ENCODE results near the gene ZNF160. TPM values are rescaled to one million over a fixed set of nuclear protein-coding genes. Genes with fewer than 3 reads are reported as not detected.
A peak's percentile ranks its signal among the peaks of the same experiment; 100 is the strongest.

The ZNF160 gene
- polyA plus RNA-seq, result 10 to 100 TPM in 1 of 2 donors, 1 to 10 TPM in 1; 7.6 to 18.2 TPM

DNA sequence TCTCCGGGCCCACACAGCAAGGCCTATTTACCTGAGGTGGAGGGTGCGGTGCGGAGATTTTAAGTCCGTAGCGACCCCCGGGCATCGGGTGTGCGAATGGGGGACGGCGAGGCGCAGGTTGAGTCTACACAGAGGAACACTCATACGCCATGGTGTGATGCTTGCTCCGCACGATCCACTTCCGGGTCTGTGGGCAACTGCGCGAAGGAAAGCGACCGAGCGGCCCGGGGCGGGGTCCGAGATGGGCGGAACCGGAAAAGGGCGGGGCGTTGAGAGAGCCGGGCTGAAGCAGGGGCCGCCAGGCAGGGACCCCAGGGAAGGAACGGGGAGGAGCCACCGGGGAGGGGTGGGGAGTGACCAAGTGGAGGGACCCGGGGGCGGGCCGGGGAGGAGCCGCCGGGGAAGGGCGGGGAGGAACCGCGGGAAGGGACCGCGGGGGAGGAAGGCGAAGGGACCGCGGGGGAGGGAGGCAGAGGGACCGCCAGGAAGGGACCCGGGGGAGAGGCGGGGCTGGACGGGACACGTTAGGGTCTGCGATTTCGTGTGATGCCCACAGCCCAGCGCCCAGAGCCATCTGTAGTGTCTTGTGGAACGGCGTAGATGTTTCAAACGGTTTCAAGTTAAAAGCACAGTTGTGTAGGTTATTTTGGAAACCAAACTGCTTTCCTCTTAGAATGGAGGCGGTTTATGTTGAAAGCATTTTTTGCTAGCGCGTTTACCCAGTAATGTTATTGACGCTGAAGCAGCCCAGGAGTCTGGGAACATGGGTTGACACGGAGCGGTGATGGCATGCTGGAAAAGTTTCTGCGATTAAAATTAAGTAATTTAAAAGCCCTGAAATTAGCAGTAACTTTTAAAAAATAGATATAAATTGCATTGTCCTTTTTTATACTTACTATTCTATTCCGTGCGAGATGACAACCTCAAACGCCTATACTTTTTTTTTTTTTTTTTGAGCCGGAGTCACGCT is at the start of gene ZNF160:
Gene ZNF160 (minus strand): TSS at position 189 of the 970 bp plus-strand sequence. CDS start 17,146 bp downstream, outside the sequence.
- Histone ChIP-seq H3K4me3 (ENCODE audit: low read depth in 1 of 2, low read length in 2 of 2) (peak within 1 kb of the TSS; percentile 86 to 90), H3K27ac (ENCODE audit: low read depth in 2 of 2, low read length in 1 of 2) (peak within 1 kb of the TSS; percentile 90 to 98), H3K36me3 (ENCODE audit: control insufficient read depth in 2 of 2, insufficient read depth in 2 of 2, low read length in 1 of 2) (peaks cover 0 to 4% of the 10 kb centered on the region in 2 donors), H3K27me3 (ENCODE audit: control insufficient read depth in 1 of 2, insufficient read depth in 2 of 2, low read length in 2 of 2) (no peaks in the 10 kb centered on the region), H3K9me3 (ENCODE audit: control insufficient read depth in 2 of 2, insufficient read depth in 1 of 2, low read depth in 1 of 2, low read length in 1 of 2) (peaks cover 1 to 3% of the 10 kb centered on the region in 2 donors), H3K4me1 (ENCODE audit: control insufficient read depth in 2 of 2, insufficient read depth in 2 of 2, low read length in 1 of 2) (peaks cover 0 to 3% of the 10 kb centered on the region in 2 donors)
- WGBS, 2 donors, result 2% methylated on average over 66 to 67 of the region's 67 CpGs

DNA sequence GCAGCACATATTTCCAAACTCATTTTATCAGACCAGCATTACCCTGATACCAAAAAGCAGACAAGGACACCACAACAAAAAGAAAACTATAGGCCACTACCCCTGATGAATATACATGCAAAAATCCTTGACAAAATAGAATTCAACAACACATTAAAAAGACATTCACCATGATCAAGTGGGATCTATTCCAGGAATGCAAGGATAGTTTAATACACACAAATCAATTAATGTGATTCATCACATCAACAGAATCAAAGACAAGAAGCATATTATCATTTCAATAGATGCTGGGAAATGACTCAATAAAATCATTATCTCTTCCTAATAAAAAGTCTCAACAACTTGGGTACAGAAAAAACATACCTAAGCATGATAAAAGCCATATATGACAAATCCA is 44.4 kb upstream of the ZNF160 start:
- peaks cover 5 to 28% of the 10 kb centered on the region in 2 donors for H3K9me3 ChIP-seq (ENCODE audit: control insufficient read depth in 2 of 2, insufficient read depth in 1 of 2, low read depth in 1 of 2, low read length in 1 of 2)

GRCh38 chr19:53140351-53140750 is 37.1 kb upstream of the ZNF160 start:
- H3K36me3 ChIP-seq (ENCODE audit: control insufficient read depth in 2 of 2, insufficient read depth in 2 of 2, low read length in 1 of 2), result peaks cover 1 to 4% of the 10 kb centered on the region in 2 donors
- no peak overlapping the region for H3K4me3 ChIP-seq (ENCODE audit: low read depth in 1 of 2, low read length in 2 of 2)
- H3K27me3 ChIP-seq (ENCODE audit: control insufficient read depth in 1 of 2, insufficient read depth in 2 of 2, low read length in 2 of 2), result no peaks in the 10 kb centered on the region
- no peak overlapping the region for H3K27ac ChIP-seq (ENCODE audit: low read depth in 2 of 2, low read length in 1 of 2)
- H3K4me1 ChIP-seq (ENCODE audit: control insufficient read depth in 2 of 2, insufficient read depth in 2 of 2, low read length in 1 of 2), result no peaks in the 10 kb centered on the region
- 93 to 95% methylated on average over 4 of the region's 4 CpGs for whole genome bisulfite sequencing, 2 donors
- H3K9me3 ChIP-seq (ENCODE audit: control insufficient read depth in 2 of 2, insufficient read depth in 1 of 2, low read depth in 1 of 2, low read length in 1 of 2), result peaks cover 11 to 12% of the 10 kb centered on the region in 2 donors

More for the DNA sequence above, 44.4 kb upstream of the ZNF160 start:
- no peaks in the 10 kb centered on the region for H3K27me3 ChIP-seq (ENCODE audit: control insufficient read depth in 1 of 2, insufficient read depth in 2 of 2, low read length in 2 of 2)
- peaks cover 3 to 9% of the 10 kb centered on the region in 2 donors for H3K36me3 ChIP-seq (ENCODE audit: control insufficient read depth in 2 of 2, insufficient read depth in 2 of 2, low read length in 1 of 2)
- no peaks in the 10 kb centered on the region for H3K4me1 ChIP-seq (ENCODE audit: control insufficient read depth in 2 of 2, insufficient read depth in 2 of 2, low read length in 1 of 2)
- H3K27ac ChIP-seq (ENCODE audit: low read depth in 2 of 2, low read length in 1 of 2), result no peak overlapping the region
- no peak overlapping the region for H3K4me3 ChIP-seq (ENCODE audit: low read depth in 1 of 2, low read length in 2 of 2)

GRCh38 chr19:53136432-53136831 is 33.2 kb upstream of the ZNF160 start:
- H3K4me1 ChIP-seq (ENCODE audit: control insufficient read depth in 2 of 2, insufficient read depth in 2 of 2, low read length in 1 of 2), result peaks cover 0 to 3% of the 10 kb centered on the region in 2 donors
- no peak overlapping the region for H3K27ac ChIP-seq (ENCODE audit: low read depth in 2 of 2, low read length in 1 of 2)
- H3K36me3 ChIP-seq (ENCODE audit: control insufficient read depth in 2 of 2, insufficient read depth in 2 of 2, low read length in 1 of 2), result peaks cover 0 to 2% of the 10 kb centered on the region in 2 donors
- H3K9me3 ChIP-seq (ENCODE audit: control insufficient read depth in 2 of 2, insufficient read depth in 1 of 2, low read depth in 1 of 2, low read length in 1 of 2), result peaks cover 9 to 10% of the 10 kb centered on the region in 2 donors
- no peak overlapping the region for H3K4me3 ChIP-seq (ENCODE audit: low read depth in 1 of 2, low read length in 2 of 2)
- no peaks in the 10 kb centered on the region for H3K27me3 ChIP-seq (ENCODE audit: control insufficient read depth in 1 of 2, insufficient read depth in 2 of 2, low read length in 2 of 2)
- 86 to 87% methylated on average over 3 of the region's 3 CpGs for WGBS, 2 donors

GRCh38 chr19:53132141-53132991 is 29.1 kb upstream of the ZNF160 start, which contains the start of gene ZNF415:
TSS of gene ZNF415 (minus strand) at chr19:53132910. CDS start at chr19:53122676, 10,234 bp downstream.
- no peaks in the 10 kb centered on the region for H3K27me3 ChIP-seq (ENCODE audit: control insufficient read depth in 1 of 2, insufficient read depth in 2 of 2, low read length in 2 of 2)
- peak within 1 kb of the TSS; percentile 68 to 71 for H3K4me3 ChIP-seq (ENCODE audit: low read depth in 1 of 2, low read length in 2 of 2)
- peak within 1 kb of the TSS; percentile 75 to 78 for H3K27ac ChIP-seq (ENCODE audit: low read depth in 2 of 2, low read length in 1 of 2)
- 3% methylated on average over 51 of the region's 51 CpGs for WGBS, 2 donors
- H3K36me3 ChIP-seq (ENCODE audit: control insufficient read depth in 2 of 2, insufficient read depth in 2 of 2, low read length in 1 of 2), result no peaks in the 10 kb centered on the region
- peaks cover 0 to 3% of the 10 kb centered on the region in 2 donors for H3K4me1 ChIP-seq (ENCODE audit: control insufficient read depth in 2 of 2, insufficient read depth in 2 of 2, low read length in 1 of 2)
- peaks cover 0 to 6% of the 10 kb centered on the region in 2 donors for H3K9me3 ChIP-seq (ENCODE audit: control insufficient read depth in 2 of 2, insufficient read depth in 1 of 2, low read depth in 1 of 2, low read length in 1 of 2)

- Histone ChIP-seq H3K27ac (ENCODE audit: low read depth in 2 of 2, low read length in 1 of 2) (no peak overlapping the region), H3K4me1 (ENCODE audit: control insufficient read depth in 2 of 2, insufficient read depth in 2 of 2, low read length in 1 of 2) (peaks cover 0 to 3% of the 10 kb centered on the region in 2 donors), H3K27me3 (ENCODE audit: control insufficient read depth in 1 of 2, insufficient read depth in 2 of 2, low read length in 2 of 2) (no peaks in the 10 kb centered on the region), H3K4me3 (ENCODE audit: low read depth in 1 of 2, low read length in 2 of 2) (peak overlapping the region in 1 of 2 donors; percentile 68), H3K9me3 (ENCODE audit: control insufficient read depth in 2 of 2, insufficient read depth in 1 of 2, low read depth in 1 of 2, low read length in 1 of 2) (peaks cover 0 to 4% of the 10 kb centered on the region in 2 donors), H3K36me3 (ENCODE audit: control insufficient read depth in 2 of 2, insufficient read depth in 2 of 2, low read length in 1 of 2) (no peaks in the 10 kb centered on the region)
- whole genome bisulfite sequencing, 2 donors, result 30 to 41% methylated on average over 6 of the region's 6 CpGs
These were observed 28.5 kb upstream of the ZNF160 start for GRCh38 chr19:53131727-53132126.

- peaks cover 0 to 4% of the 10 kb centered on the region in 2 donors for H3K9me3 ChIP-seq (ENCODE audit: control insufficient read depth in 2 of 2, insufficient read depth in 1 of 2, low read depth in 1 of 2, low read length in 1 of 2)
- H3K27me3 ChIP-seq (ENCODE audit: control insufficient read depth in 1 of 2, insufficient read depth in 2 of 2, low read length in 2 of 2), result no peaks in the 10 kb centered on the region
- H3K27ac ChIP-seq (ENCODE audit: low read depth in 2 of 2, low read length in 1 of 2), result no peak overlapping the region
- no peaks in the 10 kb centered on the region for H3K36me3 ChIP-seq (ENCODE audit: control insufficient read depth in 2 of 2, insufficient read depth in 2 of 2, low read length in 1 of 2)
- WGBS, 2 donors, result 94 to 96% methylated on average over 3 to 4 of the region's 4 CpGs
- H3K4me3 ChIP-seq (ENCODE audit: low read depth in 1 of 2, low read length in 2 of 2), result no peak overlapping the region
- peaks cover 0 to 3% of the 10 kb centered on the region in 2 donors for H3K4me1 ChIP-seq (ENCODE audit: control insufficient read depth in 2 of 2, insufficient read depth in 2 of 2, low read length in 1 of 2)
These were observed 27.9 kb upstream of the ZNF160 start for GRCh38 chr19:53131085-53131590.

- WGBS, 2 donors, result 79 to 82% methylated on average over 7 of the region's 7 CpGs
- no peaks in the 10 kb centered on the region for H3K27me3 ChIP-seq (ENCODE audit: control insufficient read depth in 1 of 2, insufficient read depth in 2 of 2, low read length in 2 of 2)
- H3K4me1 ChIP-seq (ENCODE audit: control insufficient read depth in 2 of 2, insufficient read depth in 2 of 2, low read length in 1 of 2), result peaks cover 0 to 3% of the 10 kb centered on the region in 2 donors
- no peaks in the 10 kb centered on the region for H3K36me3 ChIP-seq (ENCODE audit: control insufficient read depth in 2 of 2, insufficient read depth in 2 of 2, low read length in 1 of 2)
- no peak overlapping the region for H3K27ac ChIP-seq (ENCODE audit: low read depth in 2 of 2, low read length in 1 of 2)
- H3K9me3 ChIP-seq (ENCODE audit: control insufficient read depth in 2 of 2, insufficient read depth in 1 of 2, low read depth in 1 of 2, low read length in 1 of 2), result peaks cover 0 to 4% of the 10 kb centered on the region in 2 donors
- no peak overlapping the region for H3K4me3 ChIP-seq (ENCODE audit: low read depth in 1 of 2, low read length in 2 of 2)
These were observed 27.3 kb upstream of the ZNF160 start for GRCh38 chr19:53130506-53130905.
